ENCODE data around the gene PEX11G. TPM values are rescaled to one million over a fixed set of nuclear protein-coding genes. Genes with fewer than 3 reads are reported as not detected.
A peak's percentile ranks its signal among the peaks of the same experiment; 100 is the strongest.

Gene PEX11G
- total and polyA plus RNA-seq, 12 donors: 2.5 to 24.5 (median 13.8) TPM

- peak overlapping the region in 1 of 5 donors; percentile 74 for H3K27ac ChIP-seq
- no peaks in the 10 kb centered on the region for H3K27me3 ChIP-seq
- H3K9me3 ChIP-seq (replicated peaks in 1 of 3): no peaks in the 10 kb centered on the region
- intact Hi-C loops (cut with DNase I): no loop called here
- no peak for DNase-seq
- H3K4me1 ChIP-seq (replicated peaks in 1 of 2): peaks cover 11 to 21% of the 10 kb centered on the region in 2 donors
- peak overlapping the region in 1 of 4 donors; percentile 45 for H3K4me3 ChIP-seq
- 53 to 61% (median 57%) methylated on average over 14 to 19 of the region's 19 CpGs for WGBS, 4 donors
- TF ChIP-seq POLR2A (IDR thresholded peaks at IDR 0.05): no peak
- TF ChIP-seq, protein P1, sequence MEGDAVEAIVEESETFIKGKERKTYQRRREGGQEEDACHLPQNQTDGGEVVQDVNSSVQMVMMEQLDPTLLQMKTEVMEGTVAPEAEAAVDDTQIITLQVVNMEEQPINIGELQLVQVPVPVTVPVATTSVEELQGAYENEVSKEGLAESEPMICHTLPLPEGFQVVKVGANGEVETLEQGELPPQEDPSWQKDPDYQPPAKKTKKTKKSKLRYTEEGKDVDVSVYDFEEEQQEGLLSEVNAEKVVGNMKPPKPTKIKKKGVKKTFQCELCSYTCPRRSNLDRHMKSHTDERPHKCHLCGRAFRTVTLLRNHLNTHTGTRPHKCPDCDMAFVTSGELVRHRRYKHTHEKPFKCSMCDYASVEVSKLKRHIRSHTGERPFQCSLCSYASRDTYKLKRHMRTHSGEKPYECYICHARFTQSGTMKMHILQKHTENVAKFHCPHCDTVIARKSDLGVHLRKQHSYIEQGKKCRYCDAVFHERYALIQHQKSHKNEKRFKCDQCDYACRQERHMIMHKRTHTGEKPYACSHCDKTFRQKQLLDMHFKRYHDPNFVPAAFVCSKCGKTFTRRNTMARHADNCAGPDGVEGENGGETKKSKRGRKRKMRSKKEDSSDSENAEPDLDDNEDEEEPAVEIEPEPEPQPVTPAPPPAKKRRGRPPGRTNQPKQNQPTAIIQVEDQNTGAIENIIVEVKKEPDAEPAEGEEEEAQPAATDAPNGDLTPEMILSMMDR (IDR thresholded peaks at IDR 0.05): no peak
- no peaks in the 10 kb centered on the region for H3K36me3 ChIP-seq (replicated peaks in 1 of 2)
These were observed 16.4 kb upstream of the PEX11G start for GRCh38 chr19:7505288-7505681.

- H3K9me3 ChIP-seq (replicated peaks in 1 of 3): no peaks in the 10 kb centered on the region
- TF ChIP-seq POLR2A (IDR thresholded peaks at IDR 0.05): no peak
- TF ChIP-seq, protein P1 (IDR thresholded peaks at IDR 0.05): no peak
- no peaks in the 10 kb centered on the region for H3K36me3 ChIP-seq (replicated peaks in 1 of 2)
- no peaks in the 10 kb centered on the region for H3K27me3 ChIP-seq
- intact Hi-C loops (cut with DNase I): no loop called here
- no peak overlapping the region for H3K27ac ChIP-seq
- peaks cover 11 to 21% of the 10 kb centered on the region in 2 donors for H3K4me1 ChIP-seq (replicated peaks in 1 of 2)
- no peak for DNase-seq
- 84 to 95% (median 94%) methylated on average over 5 to 6 of the region's 6 CpGs for WGBS, 4 donors
- H3K4me3 ChIP-seq: no peak overlapping the region
These were observed 15.8 kb upstream of the PEX11G start for GRCh38 chr19:7504684-7505083.

DNA sequence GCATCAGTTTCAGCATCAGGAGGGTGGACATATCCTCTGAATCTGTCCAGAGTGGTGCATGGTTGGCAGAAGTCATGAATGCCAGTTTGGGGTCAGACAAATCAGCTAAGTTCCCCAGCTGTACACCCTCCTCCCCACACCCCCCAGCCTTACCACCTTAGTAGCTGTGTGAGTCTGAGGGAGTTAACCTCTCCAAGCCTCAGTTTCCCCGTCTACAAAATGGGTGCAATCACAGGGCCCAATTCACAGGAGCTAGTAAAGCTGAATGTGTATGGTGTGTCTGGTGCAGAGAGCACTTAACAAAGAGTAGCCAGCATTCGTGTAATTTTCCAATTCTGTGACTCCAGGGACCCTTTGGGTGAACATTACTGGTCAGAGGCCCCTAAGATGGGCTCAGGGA, 13.7 kb upstream of the PEX11G start:
- peaks cover 6 to 17% of the 10 kb centered on the region in 2 donors for H3K4me1 ChIP-seq (replicated peaks in 1 of 2)
- H3K4me3 ChIP-seq: no peak overlapping the region
- 44 to 54% (median 49%) methylated on average over 2 of the region's 2 CpGs for WGBS, 4 donors
- H3K27me3 ChIP-seq: no peaks in the 10 kb centered on the region
- H3K36me3 ChIP-seq (replicated peaks in 1 of 2): no peaks in the 10 kb centered on the region
- no peak for TF ChIP-seq POLR2A (IDR thresholded peaks at IDR 0.05)
- TF ChIP-seq, protein P1 (IDR thresholded peaks at IDR 0.05): no peak
- no peak for DNase-seq
- intact Hi-C loops (cut with DNase I): no loop called here
- no peaks in the 10 kb centered on the region for H3K9me3 ChIP-seq (replicated peaks in 1 of 3)
- H3K27ac ChIP-seq: no peak overlapping the region

GRCh38 chr19:7500811-7501450, 12.1 kb upstream of the PEX11G start:
- H3K27me3 ChIP-seq: no peaks in the 10 kb centered on the region

More at GRCh38 chr19:7500811-7501450, 12.1 kb upstream of the PEX11G start:
- peak; percentile 73 to 90 (median 78) for DNase-seq
- Histone ChIP-seq H3K36me3 (replicated peaks in 1 of 2) (no peaks in the 10 kb centered on the region), H3K27ac (peak overlapping the region in 1 of 5 donors; percentile 56), H3K4me3 (peak overlapping the region in 2 of 4 donors; percentile 19 to 56), H3K9me3 (replicated peaks in 1 of 3) (no peaks in the 10 kb centered on the region), H3K4me1 (replicated peaks in 1 of 2) (peaks cover 5 to 17% of the 10 kb centered on the region in 2 donors)
- intact Hi-C loops (cut with DNase I): no loop called here
- WGBS, 4 donors: 0 to 5% (median 2%) methylated on average over 4 to 93 of the region's 93 CpGs
- TF ChIP-seq, protein P1 (IDR thresholded peaks at IDR 0.05): peak in 3 of 6 experiments; percentile 5 to 40 (median 8)
- no peak for TF ChIP-seq POLR2A (IDR thresholded peaks at IDR 0.05)

Data from adrenal gland (tissue), 12 donors.